GM20000 (cell line): ENCODE measurements around the gene CAST.

Source experiments
- DNase-seq: peaks from one replicate; pipeline ENCODE4 v3.0.0; 2012; ENCODE audit warnings: low spot score
- TF ChIP-seq, protein P1 (sequence below): IDR thresholded peaks from 2 replicates; pipeline ENCODE4 v1.5.1; 2012; ENCODE audit warnings: mild to moderate bottlenecking, control low read depth; ENCODE audit errors: extremely low read depth, missing control alignments

CAST gene

GRCh38 chr5:96636046-96636445 is 26.1 kb upstream of the CAST start:
- TF ChIP-seq, protein P1, sequence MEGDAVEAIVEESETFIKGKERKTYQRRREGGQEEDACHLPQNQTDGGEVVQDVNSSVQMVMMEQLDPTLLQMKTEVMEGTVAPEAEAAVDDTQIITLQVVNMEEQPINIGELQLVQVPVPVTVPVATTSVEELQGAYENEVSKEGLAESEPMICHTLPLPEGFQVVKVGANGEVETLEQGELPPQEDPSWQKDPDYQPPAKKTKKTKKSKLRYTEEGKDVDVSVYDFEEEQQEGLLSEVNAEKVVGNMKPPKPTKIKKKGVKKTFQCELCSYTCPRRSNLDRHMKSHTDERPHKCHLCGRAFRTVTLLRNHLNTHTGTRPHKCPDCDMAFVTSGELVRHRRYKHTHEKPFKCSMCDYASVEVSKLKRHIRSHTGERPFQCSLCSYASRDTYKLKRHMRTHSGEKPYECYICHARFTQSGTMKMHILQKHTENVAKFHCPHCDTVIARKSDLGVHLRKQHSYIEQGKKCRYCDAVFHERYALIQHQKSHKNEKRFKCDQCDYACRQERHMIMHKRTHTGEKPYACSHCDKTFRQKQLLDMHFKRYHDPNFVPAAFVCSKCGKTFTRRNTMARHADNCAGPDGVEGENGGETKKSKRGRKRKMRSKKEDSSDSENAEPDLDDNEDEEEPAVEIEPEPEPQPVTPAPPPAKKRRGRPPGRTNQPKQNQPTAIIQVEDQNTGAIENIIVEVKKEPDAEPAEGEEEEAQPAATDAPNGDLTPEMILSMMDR = no peak
- DNase-seq = no peak

- DNase-seq = no peak
- TF ChIP-seq, protein P1 = no peak
These were observed 25.6 kb upstream of the CAST start for GRCh38 chr5:96636594-96636993.

DNA sequence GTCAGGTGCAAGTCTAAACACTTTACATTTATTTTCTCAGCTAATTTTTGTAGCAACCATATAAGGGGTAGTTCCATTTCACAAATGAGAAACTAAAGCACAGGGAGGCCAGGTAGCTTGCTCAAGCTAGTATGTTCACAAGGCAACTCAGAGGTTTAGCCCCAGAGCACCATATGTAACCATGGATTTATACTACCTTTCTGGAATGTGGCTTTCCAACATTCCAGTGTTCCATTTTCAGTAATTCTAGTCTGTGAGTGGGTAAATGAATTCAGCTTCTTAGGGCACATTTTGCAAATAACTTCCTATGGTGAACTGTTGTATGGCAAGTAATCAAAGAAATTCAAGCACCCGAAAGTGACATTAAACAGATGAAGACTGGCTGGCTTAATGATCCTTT is 25.0 kb upstream of the CAST start:
- TF ChIP-seq, protein P1 = no peak
- DNase-seq = no peak

- TF ChIP-seq, protein P1 = no peak
- no peak for DNase-seq
These were observed 23.6 kb upstream of the CAST start for GRCh38 chr5:96638561-96638960.

GRCh38 chr5:96640696-96641095 is 21.5 kb upstream of the CAST start:
- TF ChIP-seq, protein P1 = no peak
- no peak for DNase-seq

GRCh38 chr5:96641368-96642280 is 20.6 kb upstream of the CAST start:
- no peak for DNase-seq
- TF ChIP-seq, protein P1 = no peak

DNA sequence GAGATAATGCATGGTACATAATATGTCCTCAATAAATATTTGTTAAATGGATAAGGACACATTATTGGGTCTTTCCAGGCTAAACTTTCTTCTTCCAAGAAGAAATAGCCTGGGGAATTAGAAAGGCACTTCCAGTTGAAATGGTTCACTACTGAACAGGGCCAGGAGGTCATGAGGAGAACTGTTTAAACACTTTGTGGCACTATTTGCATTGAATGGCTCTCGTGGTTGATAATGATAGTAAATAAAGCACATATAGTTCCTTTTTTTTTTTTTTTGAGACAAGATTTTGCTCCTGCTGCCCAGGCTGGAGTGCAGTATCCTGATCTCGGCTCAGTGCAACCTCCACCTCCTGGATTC is 19.9 kb upstream of the CAST start:
- TF ChIP-seq, protein P1 = no peak

More for the DNA sequence above, 19.9 kb upstream of the CAST start:
- DNase-seq = no peak
